Kidney glomerular epithelial cell (primary cell): Measurements from ENCODE around the gene LCA5.
"Not testable (repeated sequence)": the region's sequence is repeated elsewhere in the genome, so short reads cannot be mapped to it uniquely, and the experiment has no call there.

Experiments used
- DNase-seq: peaks from one replicate; lab custom pipeline; 2025; lab: John Stamatoyannopoulos, UW

LCA5 gene

DNA sequence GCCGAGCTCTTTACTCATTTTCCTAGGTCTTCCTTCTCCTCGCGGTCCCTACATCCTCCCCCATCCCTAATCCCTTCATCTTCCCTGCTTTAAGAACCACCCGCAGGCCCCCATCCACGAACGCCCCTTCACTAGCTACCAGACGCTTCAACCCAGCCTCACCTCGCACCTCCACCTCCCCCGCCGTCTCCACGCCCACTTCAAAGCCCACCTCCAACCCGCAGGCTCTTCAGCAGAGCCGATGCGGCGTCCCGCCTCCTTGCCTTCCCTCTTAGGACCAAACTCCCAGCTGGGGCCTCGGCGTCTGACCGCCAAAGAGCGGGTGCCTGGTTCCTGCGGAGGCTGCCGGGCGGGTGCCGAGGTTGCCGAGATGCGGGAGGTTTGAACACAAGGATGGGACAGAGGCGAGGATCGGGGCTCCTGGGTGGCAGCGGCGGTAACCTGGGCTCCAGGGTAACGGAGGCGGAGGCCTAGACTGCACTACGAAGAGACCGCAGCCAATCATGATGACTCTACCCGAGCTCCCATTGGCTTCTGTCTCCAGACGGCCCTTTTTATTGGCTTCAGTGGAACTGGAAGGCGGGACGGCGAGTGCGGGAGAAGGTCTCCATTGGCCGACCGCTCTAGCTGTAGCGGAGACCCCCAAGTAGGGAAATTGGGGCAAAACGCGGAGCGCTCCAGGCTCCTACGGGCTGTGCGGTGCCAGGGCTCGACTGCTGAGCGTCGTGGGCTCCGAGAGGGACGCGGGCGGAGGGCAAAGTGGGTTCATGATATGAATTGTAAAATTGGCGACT, at the start of gene LCA5:
LCA5 (minus strand) TSS at position 477 of the 794 bp plus-strand sequence. CDS start 18,536 bp downstream, outside the sequence.
- peak; percentile 97 for DNase-seq

DNA sequence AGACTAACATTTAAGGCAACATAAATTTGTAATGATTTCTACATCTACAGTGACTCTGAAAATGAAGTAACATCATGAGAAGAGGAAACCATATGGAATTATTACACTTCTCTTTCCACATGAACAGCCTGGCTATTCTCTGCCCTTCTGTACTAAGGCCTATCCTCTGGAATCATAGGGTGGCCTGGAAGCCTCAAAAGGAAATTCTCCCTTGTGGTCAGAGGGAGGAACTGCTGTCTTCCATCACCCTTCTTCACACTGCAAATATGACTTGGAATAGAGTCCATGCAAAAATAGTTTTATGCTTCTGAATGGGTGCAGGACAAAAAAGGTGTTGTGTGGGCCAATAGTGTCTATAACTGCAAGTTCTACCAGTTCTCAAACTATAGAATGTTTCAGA, 49.3 kb upstream of the LCA5 start:
- DNase-seq: no peak

DNA sequence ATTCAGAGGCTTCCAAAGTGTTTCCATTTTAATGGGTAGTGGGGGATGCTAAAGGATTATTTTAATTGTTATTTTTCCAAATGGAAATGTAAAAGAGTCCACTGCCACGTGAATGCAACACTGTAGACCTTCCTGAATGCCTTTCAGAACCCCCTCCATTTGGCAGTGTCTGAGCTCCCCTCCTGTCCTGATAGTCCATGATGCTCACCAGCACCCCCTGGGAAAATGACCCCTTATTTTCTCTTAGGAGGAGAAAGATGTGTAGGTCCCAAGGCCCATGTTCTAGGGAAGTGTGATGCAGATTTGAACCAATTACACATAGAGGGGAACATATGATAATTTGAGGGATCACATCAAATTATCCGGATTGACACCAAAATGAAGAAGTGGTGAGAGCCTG, 47.1 kb upstream of the LCA5 start:
- no peak for DNase-seq

DNA sequence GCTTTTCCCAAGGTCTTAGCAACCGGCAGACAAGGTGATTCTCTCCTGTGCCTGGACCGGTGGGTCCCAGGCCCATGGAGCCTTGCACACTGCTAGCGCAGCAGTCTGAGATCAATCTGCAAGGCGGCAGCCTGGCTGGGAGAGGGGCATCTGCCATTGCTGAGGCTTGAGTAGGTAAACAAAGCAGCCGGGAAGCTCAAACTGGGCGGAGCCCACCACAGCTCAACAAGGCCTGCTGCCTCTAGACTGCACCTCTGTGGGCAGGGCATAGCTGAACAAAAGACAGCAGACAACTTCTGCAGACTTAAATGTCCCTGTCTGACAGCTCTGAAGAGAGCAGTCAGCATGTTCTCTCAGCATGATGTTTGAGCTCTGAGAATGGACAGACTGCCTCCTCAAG, 40.7 kb upstream of the LCA5 start:
- DNase-seq: not testable (repeated sequence)

DNA sequence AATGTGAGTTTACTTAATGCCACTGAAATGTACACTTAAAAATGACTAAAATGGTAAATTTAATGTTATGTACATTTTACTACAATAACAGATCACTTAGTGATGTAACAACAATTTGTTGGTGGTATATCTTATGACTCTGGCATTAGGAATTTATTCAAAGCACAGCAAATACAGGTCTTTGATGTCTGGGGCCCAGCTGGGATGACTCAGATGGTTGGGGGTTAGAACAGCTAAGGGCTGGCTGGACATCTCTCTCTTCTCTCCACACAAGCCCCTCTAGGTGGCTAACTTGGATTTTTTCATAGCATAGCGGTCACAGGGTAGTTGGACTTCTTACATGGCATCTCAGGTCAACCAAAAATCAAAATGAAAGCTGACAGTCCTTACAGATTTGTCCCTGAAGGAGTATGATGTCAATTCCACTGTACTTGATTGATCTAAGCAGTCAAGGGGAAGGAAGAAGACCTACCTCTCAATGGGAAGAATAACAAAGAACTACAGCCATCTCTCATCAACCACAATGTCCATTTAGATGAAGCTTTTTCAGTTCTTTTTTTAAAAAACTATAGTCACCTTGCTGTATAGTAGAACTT, 37.5 kb upstream of the LCA5 start:
- peak; percentile 28 for DNase-seq

- DNase-seq: no peak
Measured at GRCh38 chr6:79574174-79574573, 36.9 kb upstream of the LCA5 start.

DNA sequence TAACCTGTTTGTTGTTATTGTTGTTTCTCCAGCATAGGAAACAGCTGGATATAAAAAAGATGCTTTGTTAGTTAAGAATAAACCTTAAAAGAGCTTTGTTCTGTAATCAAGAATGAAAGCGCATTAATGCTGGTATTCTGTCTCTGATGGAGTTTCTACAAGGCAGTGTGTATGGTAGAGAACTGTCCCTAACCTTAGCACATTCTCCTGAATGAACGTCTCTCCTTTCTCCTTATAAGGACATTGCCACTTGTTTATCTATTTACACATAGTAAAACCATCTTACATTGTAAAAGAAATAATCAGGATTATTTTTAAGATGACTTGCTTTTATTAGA, 33.8 kb upstream of the LCA5 start:
- no peak for DNase-seq

DNA sequence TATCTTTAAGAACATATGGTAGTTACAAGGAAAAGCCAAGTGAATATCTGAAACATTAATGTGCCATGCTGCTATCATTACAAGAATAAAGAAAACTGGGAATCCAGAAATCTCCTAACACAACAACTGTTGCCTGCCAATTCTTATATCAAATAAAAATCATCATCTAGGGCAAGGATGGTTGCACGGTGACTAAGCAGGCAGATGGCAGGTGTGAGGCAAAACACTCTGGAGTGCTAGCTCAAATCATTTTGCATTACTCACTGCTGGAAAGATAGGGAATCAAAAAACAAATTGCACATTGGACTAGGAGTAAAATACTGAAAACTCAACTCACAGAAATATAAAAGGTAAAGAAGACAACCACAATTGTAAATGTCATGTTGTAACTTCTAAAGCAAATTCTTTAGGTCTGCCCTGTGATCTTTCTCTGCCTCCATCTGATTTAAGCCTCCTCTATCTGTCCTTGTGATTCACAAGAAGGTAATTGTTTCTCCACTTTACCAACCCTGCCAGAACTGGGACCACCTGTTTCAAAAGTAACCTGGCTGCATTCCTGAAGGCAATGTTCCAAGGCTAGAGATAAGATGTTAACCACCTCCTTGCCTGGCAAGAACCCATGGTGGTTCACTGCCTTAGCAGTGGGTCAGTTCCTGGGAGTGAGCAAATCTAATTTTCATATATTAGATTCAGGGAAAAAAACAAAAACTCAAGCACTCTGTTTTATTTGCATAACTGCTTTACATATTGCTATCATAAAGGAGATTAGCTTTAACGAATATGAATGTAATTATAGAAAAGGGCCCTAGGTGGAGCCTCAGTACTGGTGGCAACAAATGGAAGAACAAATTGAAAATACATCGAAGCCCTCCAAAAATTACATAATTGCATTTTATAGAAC, 33.1 kb upstream of the LCA5 start:
- peak; percentile 76 for DNase-seq

DNA sequence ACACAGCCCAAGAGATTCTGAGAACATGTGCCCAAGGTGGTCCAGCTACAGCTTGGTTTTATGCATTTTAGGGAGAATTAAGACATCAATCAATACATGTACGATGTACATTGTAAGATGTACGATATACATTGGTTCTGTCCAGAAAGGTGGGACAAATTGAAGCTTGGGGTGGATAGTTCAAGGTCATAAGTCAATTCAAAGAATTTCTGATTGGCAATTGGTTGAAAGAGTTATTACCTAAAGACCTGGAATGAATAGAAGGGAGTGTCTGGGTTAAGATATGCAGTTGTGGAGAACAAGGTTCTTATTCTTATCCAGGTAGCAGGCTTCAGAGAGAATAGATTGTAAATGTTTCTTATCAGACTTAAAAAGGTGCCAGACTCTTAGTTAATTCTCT, 31.8 kb upstream of the LCA5 start:
- no peak for DNase-seq

DNA sequence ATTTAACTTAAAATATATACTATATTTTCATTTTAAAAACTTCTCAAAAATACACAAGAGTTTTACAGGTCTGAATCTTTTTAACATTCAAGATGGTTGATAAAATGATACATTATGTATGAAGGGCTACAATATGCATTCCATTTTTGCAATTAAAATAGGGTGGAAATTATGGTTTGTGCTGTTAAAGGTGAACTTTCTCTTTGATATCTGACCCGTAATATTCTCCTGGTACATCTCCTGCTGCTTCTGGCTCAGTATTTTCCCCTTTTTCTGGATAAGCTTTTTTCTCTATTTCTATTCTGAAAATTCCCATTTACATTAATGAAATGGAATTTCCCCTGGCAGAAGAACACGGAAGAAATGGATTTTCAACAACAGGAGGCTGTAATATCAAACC, 27.4 kb upstream of the LCA5 start:
- DNase-seq: no peak

GRCh38 chr6:79559706-79560105, 22.5 kb upstream of the LCA5 start:
- DNase-seq: no peak

DNA sequence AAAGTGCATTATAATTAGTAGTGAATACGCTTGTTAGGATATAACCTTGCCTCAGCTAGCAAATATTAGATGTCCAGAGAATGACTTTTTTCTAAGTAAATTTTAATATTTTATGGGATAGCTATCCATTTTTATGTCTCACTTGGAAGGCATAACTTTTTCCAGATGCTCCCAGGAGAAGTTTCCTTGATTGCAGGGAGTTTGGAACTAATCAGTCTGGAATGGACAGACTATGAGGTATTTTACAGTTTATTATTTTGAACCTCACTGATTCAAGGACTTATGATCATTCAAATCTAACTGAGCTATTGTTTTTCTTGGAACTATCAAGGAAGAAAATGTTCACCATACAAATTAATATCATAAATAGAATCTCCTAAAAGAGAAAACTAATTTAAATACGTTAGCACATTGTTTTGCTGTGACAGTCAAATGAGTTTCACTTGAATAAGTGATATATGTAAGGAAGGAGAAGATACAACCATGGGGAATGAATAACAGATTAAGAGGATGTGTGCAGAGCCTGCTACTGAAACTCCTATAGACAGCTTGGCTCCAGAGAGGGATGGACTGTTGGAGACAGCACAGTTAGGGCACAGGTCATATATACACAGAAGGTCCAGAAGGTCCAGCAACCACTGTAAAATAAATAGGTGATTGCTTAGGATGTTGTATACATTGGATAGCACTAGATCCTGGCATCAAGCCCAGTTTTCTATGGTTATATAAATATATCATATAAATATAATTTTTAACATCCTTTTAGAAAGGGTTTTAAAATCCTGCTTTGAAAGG, 20.6 kb upstream of the LCA5 start:
- DNase-seq: no peak

DNA sequence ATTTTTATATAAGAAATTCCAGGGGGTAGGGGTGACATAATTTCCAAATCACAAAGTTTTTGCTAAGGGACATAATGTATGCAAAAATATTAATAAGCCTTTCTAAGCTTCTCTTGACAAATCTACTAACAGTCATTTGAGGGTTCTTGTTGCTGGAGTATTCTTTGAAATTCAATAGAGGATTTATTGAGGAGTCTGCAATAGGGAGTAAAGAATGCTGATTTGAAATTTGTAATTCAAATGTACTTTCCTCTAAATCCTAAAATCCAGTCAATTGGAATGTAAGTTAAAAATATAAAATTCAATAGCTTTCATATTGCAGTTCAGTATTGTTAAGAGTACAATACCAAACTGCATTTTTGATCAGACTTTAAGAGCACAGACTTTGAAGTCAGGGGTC, 17.1 kb upstream of the LCA5 start:
- no peak for DNase-seq

DNA sequence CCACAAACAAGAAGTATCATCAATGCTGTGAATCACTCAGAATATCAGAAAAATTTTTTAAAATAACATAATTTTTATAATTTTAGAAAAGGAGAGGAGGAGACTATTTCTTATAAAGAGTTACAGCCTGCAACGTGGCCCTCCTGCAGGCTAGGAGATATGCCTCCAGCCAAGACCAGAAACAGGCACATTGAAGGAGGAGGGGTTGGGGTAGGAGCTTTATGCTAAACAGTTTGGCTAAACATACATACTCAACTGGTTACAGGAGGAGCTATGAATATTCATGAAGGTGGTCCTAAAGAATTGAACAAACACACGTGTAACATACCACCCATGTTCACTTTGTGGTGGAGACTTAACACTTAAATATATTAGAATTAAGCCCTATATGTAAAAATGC, 14.2 kb upstream of the LCA5 start:
- DNase-seq: no peak

DNA sequence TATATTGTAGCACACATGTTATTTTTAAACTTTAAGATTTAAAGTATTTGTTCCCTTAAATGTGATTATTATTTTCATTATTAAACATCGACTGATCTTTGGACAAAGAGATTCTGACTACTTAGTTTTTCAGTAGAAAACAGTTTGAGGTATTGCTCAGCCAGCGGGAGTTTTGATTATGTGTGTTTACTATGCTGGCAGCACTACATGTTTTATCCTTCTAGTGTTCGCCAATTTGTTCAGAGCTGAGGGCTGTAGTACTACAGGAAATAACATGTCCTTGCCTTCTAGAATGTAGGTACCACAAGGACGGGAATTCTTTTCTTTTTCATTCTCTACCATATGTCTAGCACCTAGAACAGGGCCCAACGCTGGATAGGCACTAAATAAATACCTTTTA, 11.1 kb upstream of the LCA5 start:
- DNase-seq: no peak

DNA sequence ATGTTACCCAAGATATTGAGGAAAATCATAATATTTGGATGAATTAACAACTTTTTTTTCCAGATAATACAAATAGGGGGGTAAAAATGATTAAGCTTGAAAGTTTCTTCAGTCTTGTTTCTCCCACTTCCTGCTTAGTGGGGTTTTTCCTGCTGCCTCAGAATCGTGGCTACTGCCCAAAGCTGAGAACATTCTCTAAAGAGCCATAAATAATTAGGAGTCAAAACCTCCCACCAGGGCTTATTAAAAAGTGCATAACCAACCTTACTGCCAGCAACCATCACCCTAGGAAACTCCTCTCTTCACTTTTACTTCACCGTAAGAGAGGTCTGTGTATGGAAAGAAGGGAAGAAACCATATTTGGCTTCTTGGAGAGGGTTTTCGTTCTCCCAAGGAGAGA, 9.0 kb upstream of the LCA5 start:
- DNase-seq: peak; percentile 18

DNA sequence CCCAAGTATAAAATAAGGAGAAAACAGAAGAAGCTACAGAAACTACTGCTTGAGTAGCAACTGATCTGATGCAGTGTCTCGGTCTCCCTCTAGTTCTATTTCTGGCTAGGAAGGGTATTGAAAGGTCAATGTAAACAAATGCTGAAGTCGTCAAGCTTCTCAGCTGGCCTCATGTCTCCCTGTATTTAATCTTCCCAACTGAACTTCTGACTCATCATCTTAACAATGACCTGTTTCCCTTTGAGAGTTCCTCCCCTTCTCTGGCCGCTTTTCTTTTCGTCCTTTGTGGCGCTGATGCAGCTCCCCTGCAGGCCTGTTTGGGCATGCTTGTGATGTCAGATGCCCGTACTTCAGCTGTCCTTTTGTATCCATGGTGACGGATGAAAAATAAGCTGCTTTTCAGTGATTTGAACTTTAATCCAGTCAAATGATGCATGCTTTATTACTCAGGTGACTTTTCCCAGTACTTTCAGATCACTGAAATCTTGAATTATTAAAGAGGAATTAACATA, 7.8 kb upstream of the LCA5 start:
- DNase-seq: peak; percentile 100

- peak; percentile 83 for DNase-seq
Measured at GRCh38 chr6:79544299-79544927, 7.2 kb upstream of the LCA5 start.

DNA sequence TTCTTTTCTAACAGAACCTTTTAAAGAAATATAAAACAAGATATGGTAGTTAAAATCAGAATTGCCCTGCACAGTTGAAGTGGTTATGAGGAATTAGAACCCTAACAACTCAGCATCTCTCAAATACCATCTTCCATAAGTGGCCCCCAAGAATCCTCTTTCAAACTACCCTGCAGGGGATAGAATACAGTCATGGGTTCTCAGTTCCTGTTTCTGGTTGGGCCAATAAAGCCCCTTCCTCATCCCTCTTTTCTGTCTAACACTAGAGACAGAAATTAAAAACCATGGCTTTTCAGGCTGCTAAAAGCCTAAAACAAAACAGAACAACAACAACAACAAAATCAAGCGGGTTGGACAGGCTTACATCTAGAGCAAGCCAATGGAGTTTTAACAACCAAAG, 6.7 kb upstream of the LCA5 start:
- no peak for DNase-seq

GRCh38 chr6:79543411-79543810, 6.2 kb upstream of the LCA5 start:
- DNase-seq: no peak
